Retinal pigment epithelial cell (primary cell): ENCODE measurements around the gene SPARC.

Experiments used
- DNase-seq: peaks from one replicate; pipeline ENCODE4 v3.0.0-alpha.2; 2010; ENCODE audit warnings: low read depth
- H3K4me3 ChIP-seq: 2 replicates; pipeline ENCODE4 v1.5.1; 2011; ENCODE audit warnings: mild to moderate bottlenecking, low read length, control low read depth, moderate library complexity
- TF ChIP-seq, protein P1 (sequence below): conservative IDR thresholded peaks from 2 replicates; pipeline ENCODE4 v1.5.1; 2011; ENCODE audit warnings: low read depth, low read length, control low read depth, inconsistent platforms

The SPARC gene

DNA sequence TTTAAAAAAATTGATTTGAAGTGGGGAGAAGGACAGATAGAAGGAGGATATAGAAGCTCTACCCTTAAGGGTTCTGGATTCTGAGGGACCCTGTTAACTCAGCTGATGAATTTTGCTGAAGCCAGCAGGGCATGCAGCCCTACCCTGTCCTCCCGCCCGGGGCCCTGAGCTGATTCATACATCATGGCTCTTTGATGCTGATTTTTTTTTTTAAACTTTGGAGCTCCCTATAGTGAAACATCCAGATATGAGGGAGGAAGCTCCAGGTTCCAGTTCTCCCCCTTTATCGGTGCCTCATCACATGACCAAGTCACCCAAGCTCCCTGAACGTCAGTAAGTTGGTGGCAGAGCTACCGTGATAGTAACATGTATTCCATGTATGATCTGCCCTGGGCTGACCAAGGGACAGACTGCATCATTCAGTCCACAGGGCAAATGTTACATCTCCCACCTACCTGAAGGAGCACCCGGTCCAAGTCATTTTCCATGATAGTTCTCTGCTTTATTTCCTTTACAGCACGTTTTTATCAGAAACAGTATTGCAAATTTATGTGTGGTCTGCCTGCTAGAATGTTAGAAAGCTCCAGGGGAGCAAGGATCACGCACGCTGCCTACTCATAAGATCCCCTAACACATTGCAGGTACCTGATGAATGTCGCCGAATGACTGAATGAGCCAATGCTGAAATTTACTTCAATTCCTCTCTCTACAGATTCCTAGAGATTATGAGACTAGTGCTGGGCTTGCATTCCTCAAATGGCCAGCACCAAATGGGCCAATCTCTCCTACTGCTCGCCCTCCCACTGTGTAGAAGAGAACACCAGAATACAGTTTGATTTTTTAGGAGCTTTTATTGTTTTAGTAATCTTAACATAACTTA is 25.9 kb downstream of the SPARC start:
- no peak overlapping the region for H3K4me3 ChIP-seq
- no peak for DNase-seq
- TF ChIP-seq, protein P1, sequence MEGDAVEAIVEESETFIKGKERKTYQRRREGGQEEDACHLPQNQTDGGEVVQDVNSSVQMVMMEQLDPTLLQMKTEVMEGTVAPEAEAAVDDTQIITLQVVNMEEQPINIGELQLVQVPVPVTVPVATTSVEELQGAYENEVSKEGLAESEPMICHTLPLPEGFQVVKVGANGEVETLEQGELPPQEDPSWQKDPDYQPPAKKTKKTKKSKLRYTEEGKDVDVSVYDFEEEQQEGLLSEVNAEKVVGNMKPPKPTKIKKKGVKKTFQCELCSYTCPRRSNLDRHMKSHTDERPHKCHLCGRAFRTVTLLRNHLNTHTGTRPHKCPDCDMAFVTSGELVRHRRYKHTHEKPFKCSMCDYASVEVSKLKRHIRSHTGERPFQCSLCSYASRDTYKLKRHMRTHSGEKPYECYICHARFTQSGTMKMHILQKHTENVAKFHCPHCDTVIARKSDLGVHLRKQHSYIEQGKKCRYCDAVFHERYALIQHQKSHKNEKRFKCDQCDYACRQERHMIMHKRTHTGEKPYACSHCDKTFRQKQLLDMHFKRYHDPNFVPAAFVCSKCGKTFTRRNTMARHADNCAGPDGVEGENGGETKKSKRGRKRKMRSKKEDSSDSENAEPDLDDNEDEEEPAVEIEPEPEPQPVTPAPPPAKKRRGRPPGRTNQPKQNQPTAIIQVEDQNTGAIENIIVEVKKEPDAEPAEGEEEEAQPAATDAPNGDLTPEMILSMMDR = no peak

DNA sequence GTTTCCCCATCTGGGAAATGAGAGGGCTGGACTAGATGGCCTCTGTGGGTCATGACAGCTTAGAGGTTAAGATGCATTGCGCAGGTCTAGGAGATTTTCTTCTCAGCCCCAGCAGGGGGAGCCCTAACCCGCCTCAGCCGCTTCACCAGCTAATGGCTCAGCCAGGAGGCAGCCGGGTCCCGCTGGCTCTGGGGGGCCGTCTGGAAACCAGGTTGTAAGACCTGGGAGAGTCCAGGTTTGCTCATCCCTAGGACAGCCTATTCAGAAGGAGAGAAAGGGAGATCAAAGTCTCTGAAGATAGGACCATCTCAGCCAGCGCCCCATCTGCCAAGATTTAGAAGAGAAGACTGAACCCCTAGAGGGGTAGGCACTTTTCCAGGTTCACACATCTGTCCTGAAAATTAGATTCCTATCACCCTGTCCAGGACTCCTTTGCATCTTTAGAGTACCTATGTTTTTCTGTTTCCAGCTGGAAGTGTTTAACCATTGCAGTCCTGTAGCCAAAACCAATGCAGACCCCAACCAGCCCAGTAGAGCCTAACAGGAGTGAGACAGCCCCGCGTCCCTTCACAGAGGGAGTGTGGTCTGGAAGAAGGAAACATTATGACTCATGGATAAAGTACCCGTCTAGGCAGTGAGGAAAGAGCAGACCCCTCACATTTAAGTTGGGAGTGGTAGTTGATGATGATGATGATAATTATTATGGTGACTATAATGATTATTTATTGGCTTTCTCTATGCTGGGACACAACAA is 27.5 kb downstream of the SPARC start:
- no peak for DNase-seq
- TF ChIP-seq, protein P1 = peak; percentile 88
- H3K4me3 ChIP-seq = no peak overlapping the region

GRCh38 chr5:151657114-151657513 is 29.6 kb downstream of the SPARC start:
- DNase-seq = no peak
- TF ChIP-seq, protein P1 = no peak
- H3K4me3 ChIP-seq = no peak overlapping the region

DNA sequence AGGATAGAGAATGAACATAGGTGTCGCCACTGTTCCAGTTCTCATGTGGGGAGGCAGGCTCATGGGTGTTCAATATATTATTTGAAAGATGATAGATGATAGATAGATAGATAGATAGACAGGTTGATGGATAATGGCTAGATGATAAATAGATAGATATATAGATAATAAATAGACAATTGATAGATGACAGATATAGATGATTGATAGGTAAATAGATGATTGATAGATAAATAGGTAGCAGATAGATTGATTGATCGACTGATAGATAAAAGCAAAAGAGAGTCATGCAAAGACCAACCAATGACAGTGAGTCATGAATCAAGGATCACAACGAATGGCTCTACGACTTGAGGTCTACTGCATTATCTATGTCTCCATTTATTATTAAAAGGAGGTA is 30.4 kb downstream of the SPARC start:
- no peak overlapping the region for H3K4me3 ChIP-seq
- no peak for DNase-seq
- TF ChIP-seq, protein P1 = no peak

- H3K4me3 ChIP-seq = no peak overlapping the region
- DNase-seq = no peak
- TF ChIP-seq, protein P1 = peak; percentile 98
These were observed 34.6 kb downstream of the SPARC start for GRCh38 chr5:151651997-151652645.

- TF ChIP-seq, protein P1 = no peak
These were observed 37.7 kb downstream of the SPARC start for GRCh38 chr5:151648988-151649387.

More at GRCh38 chr5:151648988-151649387, 37.7 kb downstream of the SPARC start:
- DNase-seq = no peak
- H3K4me3 ChIP-seq = no peak overlapping the region
